AG04450 (cell line): ENCODE results near the gene ST3GAL3. TPM values are rescaled to one million over a fixed set of nuclear protein-coding genes. Genes with fewer than 3 reads are reported as not detected.
A peak's percentile ranks its signal among the peaks of the same experiment; 100 is the strongest.

ENCODE experiments used
- CTCF ChIA-PET: fragments of 300-600, 350-600 bp; formaldehyde crosslinking; extraction: SDS; loops from one replicate; lab custom pipeline; 2022; ENCODE audit warnings: antibody characterized with exemption, inconsistent platforms; lab: Charles Lee
- POLR2A ChIA-PET: fragments of 350-600 bp; formaldehyde crosslinking; extraction: SDS; loops from one replicate; lab custom pipeline; 2021; ENCODE audit warnings: antibody characterized with exemption, inconsistent platforms; lab: Yijun Ruan, JAX
- DNase-seq: peaks from one replicate; pipeline ENCODE4 v3.0.0-alpha.2; 2011; ENCODE audit warnings: low read depth, low spot score
- H3K27ac ChIP-seq: one replicate; pipeline ENCODE4 v1.5.1; 2012; ENCODE audit warnings: low read depth, low read length, control low read depth
- H3K27me3 ChIP-seq: one replicate; pipeline ENCODE4 v1.6.0; 2012; ENCODE audit warnings: low read length; ENCODE audit not compliant: control insufficient read depth, insufficient read depth
- H3K4me3 ChIP-seq: 2 replicates; pipeline ENCODE4 v1.5.1; 2011; ENCODE audit warnings: mild to moderate bottlenecking, low read depth, low read length, control low read depth
- H3K9me3 ChIP-seq: 2 replicates; pipeline ENCODE4 v1.5.1; 2012; ENCODE audit warnings: low read length; ENCODE audit not compliant: control insufficient read depth, insufficient read depth
- CTCF ChIP-seq: IDR thresholded peaks from 2 replicates; pipeline ENCODE4 v1.5.1; 2011; ENCODE audit warnings: low read depth, low read length, control low read depth, inconsistent platforms
- polyA plus RNA-seq: library from polyadenylated mRNA; depleted of rRNA; stranded (reverse); fragments of >200 nt; gene quantifications from 2 replicates; pipeline ENCODE4 v1.2.3, GENCODE V29; 2011; rRNA removed
- small RNA-seq: library from RNA; depleted of rRNA; stranded (forward); fragments of <200 nt; gene quantifications from one replicate; pipeline ENCODE3, GENCODE V24; 2012; ENCODE audit warnings: low read depth; ENCODE audit not compliant: insufficient read length

ST3GAL3 gene
- polyA plus RNA-seq, 1 experiment, result 11.5 TPM

GRCh38 chr1:43980255-43981134 lies 273.2 kb downstream of the ST3GAL3 start:
- DNase-seq, result no peak
- CTCF ChIA-PET, result no interaction called here
- Histone ChIP-seq H3K4me3 (peak overlapping the region; percentile 73), H3K9me3 (no peaks in the 10 kb centered on the region; the same call in 1 of the 2 replicates), H3K27me3 (no peaks in the 10 kb centered on the region), H3K27ac (peak overlapping the region; percentile 57)
- TF ChIP-seq CTCF, result no peak
- POLR2A ChIA-PET, result interaction anchor here (0.7 to 1.2 kb wide), 2 partner anchors 9 to 56 kb away, joined by 3 to 5 read pairs; no protein-coding TSS in a partner anchor

Small RNA genes within 50 kb of the gene (small RNA-seq; reads per million reads assigned to genes)
- gene AL451062.2 (not detected), gene RF00026 (not detected)

Other genes starting within 250 kb of the ST3GAL3 start
- 68.3 and 72.0 TPM in 2 replicates for gene PTPRF, start 176.7 kb upstream of the ST3GAL3 start, polyA plus RNA-seq
- gene KDM4A, start 57.4 kb upstream of the ST3GAL3 start, polyA plus RNA-seq, result 54.9 and 56.7 TPM in 2 replicates
- 0.21 TPM in 1 of 2 replicates, not detected in the other for gene ARTN, start 226.3 kb downstream of the ST3GAL3 start, polyA plus RNA-seq
- 11.2 and 16.1 TPM in 2 replicates for gene IPO13, start 239.4 kb downstream of the ST3GAL3 start, polyA plus RNA-seq